ENCODE results near the gene DUSP22.

GRCh38 chr6:380234-381218 is 88.2 kb downstream of the DUSP22 start:
- TF ChIP-seq POLR2AphosphoS5 (IDR thresholded peaks at IDR 0.05; ENCODE audit: low read depth, low read length) (no peak), TAF1 (IDR thresholded peaks at IDR 0.05; ENCODE audit: borderline replicate concordance, insufficient read depth, low read length) (no peak)
- TF ChIP-seq, protein P1, sequence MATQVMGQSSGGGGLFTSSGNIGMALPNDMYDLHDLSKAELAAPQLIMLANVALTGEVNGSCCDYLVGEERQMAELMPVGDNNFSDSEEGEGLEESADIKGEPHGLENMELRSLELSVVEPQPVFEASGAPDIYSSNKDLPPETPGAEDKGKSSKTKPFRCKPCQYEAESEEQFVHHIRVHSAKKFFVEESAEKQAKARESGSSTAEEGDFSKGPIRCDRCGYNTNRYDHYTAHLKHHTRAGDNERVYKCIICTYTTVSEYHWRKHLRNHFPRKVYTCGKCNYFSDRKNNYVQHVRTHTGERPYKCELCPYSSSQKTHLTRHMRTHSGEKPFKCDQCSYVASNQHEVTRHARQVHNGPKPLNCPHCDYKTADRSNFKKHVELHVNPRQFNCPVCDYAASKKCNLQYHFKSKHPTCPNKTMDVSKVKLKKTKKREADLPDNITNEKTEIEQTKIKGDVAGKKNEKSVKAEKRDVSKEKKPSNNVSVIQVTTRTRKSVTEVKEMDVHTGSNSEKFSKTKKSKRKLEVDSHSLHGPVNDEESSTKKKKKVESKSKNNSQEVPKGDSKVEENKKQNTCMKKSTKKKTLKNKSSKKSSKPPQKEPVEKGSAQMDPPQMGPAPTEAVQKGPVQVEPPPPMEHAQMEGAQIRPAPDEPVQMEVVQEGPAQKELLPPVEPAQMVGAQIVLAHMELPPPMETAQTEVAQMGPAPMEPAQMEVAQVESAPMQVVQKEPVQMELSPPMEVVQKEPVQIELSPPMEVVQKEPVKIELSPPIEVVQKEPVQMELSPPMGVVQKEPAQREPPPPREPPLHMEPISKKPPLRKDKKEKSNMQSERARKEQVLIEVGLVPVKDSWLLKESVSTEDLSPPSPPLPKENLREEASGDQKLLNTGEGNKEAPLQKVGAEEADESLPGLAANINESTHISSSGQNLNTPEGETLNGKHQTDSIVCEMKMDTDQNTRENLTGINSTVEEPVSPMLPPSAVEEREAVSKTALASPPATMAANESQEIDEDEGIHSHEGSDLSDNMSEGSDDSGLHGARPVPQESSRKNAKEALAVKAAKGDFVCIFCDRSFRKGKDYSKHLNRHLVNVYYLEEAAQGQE (IDR thresholded peaks at IDR 0.05; ENCODE audit: insufficient read depth in 1 of 2, low read depth in 2 of 2, low read length in 2 of 2): no peak

Data from PFSK-1 (cell line).